Measurements from ENCODE around the gene CNPY3.

Gene CNPY3

GRCh38 chr6:42909835-42910234 lies 19.4 kb upstream of the CNPY3 start:
- no peaks in the 10 kb centered on the region for H3K36me3 ChIP-seq (ENCODE audit: control insufficient read depth, insufficient read depth, low read length)
- H3K4me3 ChIP-seq (ENCODE audit: low read depth, low read length) = no peak overlapping the region
- H3K9ac ChIP-seq = no peak overlapping the region
- no peaks in the 10 kb centered on the region for H3K4me1 ChIP-seq
- H3K79me2 ChIP-seq = no peaks in the 10 kb centered on the region
- H3K4me2 ChIP-seq (ENCODE audit: low read length) = no peak overlapping the region
- H3K27ac ChIP-seq = no peak overlapping the region
- no peak overlapping the region for H2AFZ ChIP-seq
- TF ChIP-seq, protein P1, sequence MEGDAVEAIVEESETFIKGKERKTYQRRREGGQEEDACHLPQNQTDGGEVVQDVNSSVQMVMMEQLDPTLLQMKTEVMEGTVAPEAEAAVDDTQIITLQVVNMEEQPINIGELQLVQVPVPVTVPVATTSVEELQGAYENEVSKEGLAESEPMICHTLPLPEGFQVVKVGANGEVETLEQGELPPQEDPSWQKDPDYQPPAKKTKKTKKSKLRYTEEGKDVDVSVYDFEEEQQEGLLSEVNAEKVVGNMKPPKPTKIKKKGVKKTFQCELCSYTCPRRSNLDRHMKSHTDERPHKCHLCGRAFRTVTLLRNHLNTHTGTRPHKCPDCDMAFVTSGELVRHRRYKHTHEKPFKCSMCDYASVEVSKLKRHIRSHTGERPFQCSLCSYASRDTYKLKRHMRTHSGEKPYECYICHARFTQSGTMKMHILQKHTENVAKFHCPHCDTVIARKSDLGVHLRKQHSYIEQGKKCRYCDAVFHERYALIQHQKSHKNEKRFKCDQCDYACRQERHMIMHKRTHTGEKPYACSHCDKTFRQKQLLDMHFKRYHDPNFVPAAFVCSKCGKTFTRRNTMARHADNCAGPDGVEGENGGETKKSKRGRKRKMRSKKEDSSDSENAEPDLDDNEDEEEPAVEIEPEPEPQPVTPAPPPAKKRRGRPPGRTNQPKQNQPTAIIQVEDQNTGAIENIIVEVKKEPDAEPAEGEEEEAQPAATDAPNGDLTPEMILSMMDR (IDR thresholded peaks at IDR 0.05) = no peak
- no peaks in the 10 kb centered on the region for H3K9me3 ChIP-seq (ENCODE audit: control insufficient read depth, low read length)
- H3K27me3 ChIP-seq (ENCODE audit: control insufficient read depth, insufficient read depth, low read length) = no peaks in the 10 kb centered on the region

DNA sequence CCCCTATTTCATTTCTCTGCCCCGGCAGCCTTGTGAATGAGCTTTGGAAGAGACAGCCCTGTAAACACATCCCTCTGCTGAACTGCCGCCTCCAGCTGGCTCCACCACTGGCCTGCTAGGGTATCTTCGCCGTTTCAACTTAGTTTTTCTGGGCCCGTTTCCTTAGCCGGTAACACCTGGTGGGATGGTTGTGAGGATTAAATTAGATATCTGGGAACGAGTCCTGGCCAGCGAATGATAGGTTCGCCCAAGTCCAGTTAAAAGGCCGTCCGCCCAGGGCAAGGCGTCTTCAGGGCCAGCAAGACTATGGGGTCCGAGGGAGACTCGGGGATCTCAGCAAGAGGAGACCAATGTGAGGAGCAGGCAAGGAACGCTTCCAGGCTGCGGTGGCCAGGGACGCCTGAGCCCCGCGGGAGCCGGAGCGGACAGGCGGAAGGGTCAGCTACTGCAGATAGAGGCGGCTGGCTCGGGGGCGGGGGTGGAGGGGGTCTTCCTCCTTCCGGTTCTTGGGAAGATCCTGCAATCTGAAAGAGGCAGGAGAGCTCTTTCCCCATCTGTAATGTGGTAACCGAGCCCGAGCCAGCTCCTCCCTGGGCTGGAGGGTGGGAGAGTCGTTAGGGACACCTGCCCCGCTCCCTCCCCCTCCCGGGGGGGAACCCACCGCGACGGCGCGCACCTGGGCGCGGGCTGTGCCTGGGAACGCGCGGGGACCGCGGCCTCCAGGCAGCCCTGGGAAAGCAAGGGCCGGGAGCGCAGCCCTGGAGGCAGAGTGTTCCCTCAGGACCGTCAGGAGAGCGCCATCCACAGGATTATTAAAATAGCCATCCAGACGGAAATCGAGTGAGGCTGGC lies 17.9 kb upstream of the CNPY3 start:
- H2AFZ ChIP-seq = peak overlapping the region; percentile 75
- H3K79me2 ChIP-seq = no peaks in the 10 kb centered on the region
- H3K27me3 ChIP-seq (ENCODE audit: control insufficient read depth, insufficient read depth, low read length) = no peaks in the 10 kb centered on the region
- H3K9ac ChIP-seq = no peak overlapping the region
- H3K36me3 ChIP-seq (ENCODE audit: control insufficient read depth, insufficient read depth, low read length) = no peaks in the 10 kb centered on the region
- no peaks in the 10 kb centered on the region for H3K4me1 ChIP-seq
- no peak overlapping the region for H3K4me3 ChIP-seq (ENCODE audit: low read depth, low read length)
- TF ChIP-seq, protein P1 (IDR thresholded peaks at IDR 0.05) = no peak
- peak overlapping the region; percentile 44 for H3K4me2 ChIP-seq (ENCODE audit: low read length)
- no peaks in the 10 kb centered on the region for H3K9me3 ChIP-seq (ENCODE audit: control insufficient read depth, low read length)
- H3K27ac ChIP-seq = no peak overlapping the region

DNA sequence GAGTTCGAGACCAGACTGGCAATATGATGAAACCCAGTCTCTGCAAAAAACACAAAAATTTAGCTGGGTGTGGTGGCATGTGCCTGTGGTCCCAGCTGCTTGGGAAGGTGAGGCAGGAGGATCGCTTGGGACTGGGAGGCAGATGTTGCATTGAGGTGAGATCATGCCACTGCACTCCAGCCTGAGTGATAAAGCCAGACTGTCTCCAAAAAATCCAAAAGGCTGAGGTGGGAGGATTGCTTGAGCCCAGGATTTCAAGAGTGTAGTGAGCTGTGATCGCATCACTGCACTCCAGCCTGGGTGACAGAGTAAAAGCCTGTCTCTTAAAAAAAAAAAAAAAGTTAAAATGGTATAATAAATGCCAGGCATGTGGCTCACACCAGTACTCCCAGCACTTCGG lies 14.7 kb upstream of the CNPY3 start:
- Histone ChIP-seq H3K4me1 (no peaks in the 10 kb centered on the region), H3K79me2 (no peaks in the 10 kb centered on the region), H3K4me3 (ENCODE audit: low read depth, low read length) (no peak overlapping the region), H3K36me3 (ENCODE audit: control insufficient read depth, insufficient read depth, low read length) (no peaks in the 10 kb centered on the region), H3K4me2 (ENCODE audit: low read length) (no peak overlapping the region), H2AFZ (no peak overlapping the region), H3K27me3 (ENCODE audit: control insufficient read depth, insufficient read depth, low read length) (no peaks in the 10 kb centered on the region), H3K27ac (no peak overlapping the region), H3K9me3 (ENCODE audit: control insufficient read depth, low read length) (no peaks in the 10 kb centered on the region), H3K9ac (no peak overlapping the region)
- TF ChIP-seq, protein P1 (IDR thresholded peaks at IDR 0.05) = no peak

DNA sequence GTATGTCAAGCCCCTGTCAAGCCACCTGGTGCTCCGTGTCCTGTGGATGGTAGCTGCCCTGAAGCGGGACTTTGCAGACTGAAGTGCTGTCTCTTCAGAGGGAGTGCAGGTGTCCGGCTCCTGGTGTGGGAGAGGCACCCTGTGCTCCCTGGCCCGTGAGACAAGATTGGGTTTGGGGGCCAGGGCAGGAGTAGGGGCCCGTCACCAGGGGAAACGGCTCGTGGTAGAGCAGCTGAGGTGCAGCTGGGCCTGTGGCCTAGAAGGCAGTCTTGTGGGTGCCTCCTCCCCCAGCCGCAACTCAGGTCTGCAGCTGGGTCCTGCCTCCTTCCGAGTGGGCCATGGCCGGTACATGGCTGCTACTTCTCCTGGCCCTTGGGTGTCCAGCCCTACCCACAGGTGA lies 13.5 kb upstream of the CNPY3 start, which contains the start of gene PTCRA:
PTCRA (plus strand) TSS at position 322 of the 400 bp plus-strand sequence; CDS start at position 339, 17 bp downstream.
- Histone ChIP-seq H3K4me3 (ENCODE audit: low read depth, low read length) (no peak within 1 kb of the TSS), H2AFZ (no peak within 1 kb of the TSS), H3K79me2 (no peaks in the 10 kb centered on the region), H3K4me2 (ENCODE audit: low read length) (no peak within 1 kb of the TSS), H3K36me3 (ENCODE audit: control insufficient read depth, insufficient read depth, low read length) (no peaks in the 10 kb centered on the region), H3K9me3 (ENCODE audit: control insufficient read depth, low read length) (no peaks in the 10 kb centered on the region), H3K27me3 (ENCODE audit: control insufficient read depth, insufficient read depth, low read length) (no peaks in the 10 kb centered on the region), H3K27ac (no peak within 1 kb of the TSS), H3K4me1 (no peaks in the 10 kb centered on the region), H3K9ac (no peak within 1 kb of the TSS)
- TF ChIP-seq, protein P1 (IDR thresholded peaks at IDR 0.05) = no peak

DNA sequence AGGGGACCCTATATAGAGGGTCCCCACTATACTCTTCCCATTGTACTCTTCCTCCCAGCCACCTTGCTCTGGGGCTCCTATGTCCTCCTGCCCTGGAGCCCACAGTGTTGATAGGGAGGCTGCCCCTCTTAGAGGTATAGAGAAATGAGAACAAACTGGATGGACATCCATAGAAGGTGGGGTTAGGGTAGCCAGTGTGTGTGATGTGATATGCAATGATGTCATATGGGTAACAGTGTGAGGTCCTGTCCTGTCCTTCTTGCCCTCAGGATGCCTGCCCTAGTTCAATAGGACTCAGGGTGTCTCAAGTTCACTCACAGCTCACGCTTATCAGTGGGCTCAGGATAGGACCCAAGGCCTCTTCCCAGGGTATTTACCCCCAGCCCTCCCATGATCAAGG lies 13.0 kb upstream of the CNPY3 start:
- H3K79me2 ChIP-seq = no peaks in the 10 kb centered on the region
- TF ChIP-seq, protein P1 (IDR thresholded peaks at IDR 0.05) = no peak

More for the DNA sequence above, 13.0 kb upstream of the CNPY3 start:
- H3K36me3 ChIP-seq (ENCODE audit: control insufficient read depth, insufficient read depth, low read length) = no peaks in the 10 kb centered on the region
- H3K9ac ChIP-seq = no peak overlapping the region
- H3K4me1 ChIP-seq = no peaks in the 10 kb centered on the region
- H3K27ac ChIP-seq = no peak overlapping the region
- H3K4me2 ChIP-seq (ENCODE audit: low read length) = no peak overlapping the region
- no peaks in the 10 kb centered on the region for H3K9me3 ChIP-seq (ENCODE audit: control insufficient read depth, low read length)
- H3K4me3 ChIP-seq (ENCODE audit: low read depth, low read length) = no peak overlapping the region
- no peaks in the 10 kb centered on the region for H3K27me3 ChIP-seq (ENCODE audit: control insufficient read depth, insufficient read depth, low read length)
- no peak overlapping the region for H2AFZ ChIP-seq

Data from parathyroid adenoma (tissue), 2 donors.